GM13976 (cell line): ENCODE measurements around the gene PKNOX2.

Experiments used
- DNase-seq: peaks from one replicate; pipeline ENCODE4 v3.0.0; 2012; ENCODE audit warnings: low spot score
- in situ Hi-C: fragments of 300-500 bp; cut with MboI; formaldehyde crosslinking; loops from one replicate; pipeline ENCODE4 v1.12.0; 2022; ENCODE audit warnings: low sequenced_read_pairs, mixed read lengths, inconsistent platforms; ENCODE audit not compliant: unreplicated experiment
- TF ChIP-seq, protein P1 (sequence below): IDR thresholded peaks from 2 replicates; pipeline ENCODE4 v1.5.1; 2012; ENCODE audit warnings: borderline replicate concordance, mild to moderate bottlenecking; ENCODE audit not compliant: insufficient read depth; ENCODE audit errors: extremely low read depth, missing control alignments, control extremely low read depth

The PKNOX2 gene

DNA sequence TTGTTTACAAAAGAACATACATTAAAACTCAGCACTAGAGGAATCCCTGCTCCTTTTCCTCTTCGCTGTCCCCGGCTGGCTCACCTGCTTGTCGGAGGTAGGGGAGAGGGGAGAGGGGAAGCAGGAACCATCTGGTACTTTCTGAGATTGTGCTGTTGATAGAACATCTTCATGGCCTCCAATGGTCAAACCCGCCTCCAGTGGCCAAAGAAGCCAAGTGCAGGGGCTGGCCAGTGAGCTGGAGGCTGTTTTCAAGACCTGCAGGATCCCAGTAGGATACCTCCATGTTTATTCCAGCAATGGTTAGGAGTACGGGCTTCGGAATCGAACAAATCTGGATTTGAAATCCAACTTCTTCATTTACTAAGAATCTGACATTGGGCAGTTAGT, 92.6 kb downstream of the PKNOX2 start:
- in situ Hi-C loops, result no loop called here
- TF ChIP-seq, protein P1, sequence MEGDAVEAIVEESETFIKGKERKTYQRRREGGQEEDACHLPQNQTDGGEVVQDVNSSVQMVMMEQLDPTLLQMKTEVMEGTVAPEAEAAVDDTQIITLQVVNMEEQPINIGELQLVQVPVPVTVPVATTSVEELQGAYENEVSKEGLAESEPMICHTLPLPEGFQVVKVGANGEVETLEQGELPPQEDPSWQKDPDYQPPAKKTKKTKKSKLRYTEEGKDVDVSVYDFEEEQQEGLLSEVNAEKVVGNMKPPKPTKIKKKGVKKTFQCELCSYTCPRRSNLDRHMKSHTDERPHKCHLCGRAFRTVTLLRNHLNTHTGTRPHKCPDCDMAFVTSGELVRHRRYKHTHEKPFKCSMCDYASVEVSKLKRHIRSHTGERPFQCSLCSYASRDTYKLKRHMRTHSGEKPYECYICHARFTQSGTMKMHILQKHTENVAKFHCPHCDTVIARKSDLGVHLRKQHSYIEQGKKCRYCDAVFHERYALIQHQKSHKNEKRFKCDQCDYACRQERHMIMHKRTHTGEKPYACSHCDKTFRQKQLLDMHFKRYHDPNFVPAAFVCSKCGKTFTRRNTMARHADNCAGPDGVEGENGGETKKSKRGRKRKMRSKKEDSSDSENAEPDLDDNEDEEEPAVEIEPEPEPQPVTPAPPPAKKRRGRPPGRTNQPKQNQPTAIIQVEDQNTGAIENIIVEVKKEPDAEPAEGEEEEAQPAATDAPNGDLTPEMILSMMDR, result no peak
- no peak for DNase-seq

DNA sequence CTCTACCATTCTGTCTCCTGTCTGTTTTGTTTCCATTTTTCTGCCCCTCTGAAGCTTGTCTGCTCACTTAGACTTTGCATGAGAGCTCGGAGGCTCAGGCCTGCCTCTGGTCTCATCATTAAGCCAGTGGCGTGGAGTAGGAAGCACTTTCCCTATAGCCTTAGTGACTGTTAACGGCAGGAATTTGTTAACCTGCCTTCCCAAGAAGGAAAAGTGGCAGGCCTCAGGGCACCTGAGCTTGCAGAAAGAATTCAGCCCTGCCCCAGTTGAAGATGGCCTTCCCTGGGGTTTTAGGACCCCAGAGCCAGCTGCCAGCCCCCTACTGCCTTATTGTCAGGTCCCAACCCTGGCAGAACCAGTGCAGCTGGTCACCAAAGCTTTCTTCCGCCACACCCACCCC, 93.2 kb downstream of the PKNOX2 start:
- in situ Hi-C loops, result no loop called here
- no peak for DNase-seq
- TF ChIP-seq, protein P1, result no peak

DNA sequence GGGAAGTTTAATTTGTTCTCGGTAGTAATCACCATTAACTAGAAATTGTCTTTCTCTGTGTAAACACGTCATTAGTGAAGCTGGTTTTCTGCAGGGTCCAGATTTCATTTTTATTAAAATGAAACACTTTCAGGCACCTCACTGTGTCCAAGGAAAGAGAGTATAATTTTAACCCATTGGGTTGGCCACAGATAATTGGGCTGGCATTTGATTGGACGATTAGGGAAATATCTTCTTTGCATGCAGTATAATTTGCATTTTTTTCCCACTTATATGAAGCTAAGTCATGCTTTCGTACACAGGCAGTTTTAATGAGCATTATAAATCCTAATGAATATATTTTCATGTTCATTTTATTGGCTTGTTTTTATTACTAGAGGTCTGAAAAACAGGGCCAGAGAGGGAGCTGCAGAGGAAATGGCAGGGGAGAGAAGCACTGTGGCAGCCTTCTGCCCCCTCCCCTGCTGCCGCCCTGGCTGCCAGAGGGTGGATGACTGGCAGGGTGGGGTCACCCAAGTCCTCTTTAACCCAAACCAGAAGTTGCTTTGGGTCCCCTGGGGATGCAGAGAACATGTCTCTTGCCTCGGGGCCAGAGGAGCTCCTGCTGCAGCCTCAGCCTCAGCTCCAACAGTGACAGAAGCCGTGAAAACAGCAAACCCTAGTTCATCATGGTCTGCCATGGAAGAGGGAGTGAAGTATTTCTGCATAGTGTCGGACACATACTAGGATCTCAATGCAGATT, 93.9 kb downstream of the PKNOX2 start:
- in situ Hi-C loops, result no loop called here
- no peak for DNase-seq
- TF ChIP-seq, protein P1, result no peak

DNA sequence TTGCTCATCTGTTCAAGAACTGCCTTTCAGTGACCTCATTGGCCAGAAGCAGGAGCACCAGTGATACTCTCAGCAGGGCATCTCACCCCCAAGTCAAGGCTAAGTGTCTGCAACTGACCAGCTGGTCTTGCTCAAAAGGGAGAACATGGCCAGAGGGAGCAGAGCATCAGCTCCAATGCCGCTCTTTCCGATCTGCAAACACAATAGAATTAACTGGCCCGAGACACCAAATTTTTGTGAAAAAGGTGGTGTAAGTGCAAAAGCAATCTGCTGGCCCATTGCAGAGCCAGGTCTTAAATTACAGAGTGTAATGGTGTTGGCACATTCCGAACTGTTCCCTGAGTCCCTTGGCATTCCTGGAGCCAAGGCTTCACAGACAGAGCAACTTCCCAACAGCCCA, 97.0 kb downstream of the PKNOX2 start:
- in situ Hi-C loops, result no loop called here
- DNase-seq, result no peak
- TF ChIP-seq, protein P1, result no peak

DNA sequence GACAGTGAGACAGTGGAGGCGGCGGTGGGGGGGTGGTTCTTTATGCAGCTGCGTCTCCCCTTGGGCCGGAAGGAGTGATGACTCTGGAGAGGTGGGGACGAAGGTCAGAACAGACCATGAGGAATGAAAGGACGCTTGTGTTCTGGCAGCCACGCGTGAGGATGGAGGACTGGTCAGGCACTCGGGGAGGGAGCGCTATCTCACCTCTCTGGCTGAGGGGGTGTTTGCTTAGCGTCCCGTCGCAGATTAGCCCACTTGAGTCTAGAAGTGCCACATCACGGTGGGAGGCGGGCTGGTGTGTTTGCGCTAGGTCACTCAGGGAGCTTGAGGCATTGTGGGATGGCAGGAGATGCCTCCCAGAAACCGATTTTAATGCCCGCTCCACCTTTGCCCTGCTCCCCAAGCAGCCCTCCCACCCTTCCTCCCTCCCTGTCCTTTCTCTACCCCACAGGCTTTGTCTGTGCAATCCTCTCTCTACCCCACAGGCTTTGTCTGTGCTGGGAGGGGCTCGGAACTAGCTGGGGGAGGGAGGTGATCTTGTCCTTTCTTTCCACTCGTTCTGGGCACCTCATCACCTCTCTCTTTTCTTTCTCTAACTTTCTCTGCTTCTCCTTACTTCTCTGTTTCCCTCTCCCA, 97.8 kb downstream of the PKNOX2 start:
- TF ChIP-seq, protein P1, result no peak
- DNase-seq, result no peak
- in situ Hi-C loops, result no loop called here

DNA sequence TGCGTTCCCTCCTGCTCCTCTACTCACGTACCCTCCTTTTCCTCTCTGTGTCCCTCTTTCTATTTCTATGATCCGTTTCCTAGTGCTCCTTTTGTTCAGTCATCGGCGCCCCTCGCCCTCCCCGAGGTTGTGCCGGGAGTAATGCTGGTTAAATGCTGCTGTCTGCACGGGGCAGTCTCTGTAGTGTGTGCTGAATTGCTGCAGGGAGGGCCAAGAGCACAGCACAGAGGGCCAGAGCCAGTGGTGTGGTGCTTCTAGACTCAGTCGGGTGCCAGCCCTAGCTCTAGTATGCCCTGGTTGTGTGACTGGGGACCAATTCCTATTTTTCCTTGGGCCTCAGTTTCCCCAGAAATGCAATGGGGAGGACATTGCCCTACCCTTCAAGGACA, 98.3 kb downstream of the PKNOX2 start:
- in situ Hi-C loops, result no loop called here
- DNase-seq, result no peak
- TF ChIP-seq, protein P1, result no peak
